Stimulated activated CD4-positive, alpha-beta T cell treated with anti-CD3 and anti-CD28 coated beads, Interleukin-4, amount 100 ng/mL, for 48 hours (primary cell): Measurements from ENCODE around the gene ATCAY.
"Not testable (repeated sequence)": the region's sequence is repeated elsewhere in the genome, so short reads cannot be mapped to it uniquely, and the experiment has no call there.

Experiments used
- DNase-seq, 2 donors: peaks; one replicate each; pipeline ENCODE4 v3.0.0-alpha.2; 2020; ENCODE audit warnings: low read depth in 2 of 2

ATCAY gene

DNA sequence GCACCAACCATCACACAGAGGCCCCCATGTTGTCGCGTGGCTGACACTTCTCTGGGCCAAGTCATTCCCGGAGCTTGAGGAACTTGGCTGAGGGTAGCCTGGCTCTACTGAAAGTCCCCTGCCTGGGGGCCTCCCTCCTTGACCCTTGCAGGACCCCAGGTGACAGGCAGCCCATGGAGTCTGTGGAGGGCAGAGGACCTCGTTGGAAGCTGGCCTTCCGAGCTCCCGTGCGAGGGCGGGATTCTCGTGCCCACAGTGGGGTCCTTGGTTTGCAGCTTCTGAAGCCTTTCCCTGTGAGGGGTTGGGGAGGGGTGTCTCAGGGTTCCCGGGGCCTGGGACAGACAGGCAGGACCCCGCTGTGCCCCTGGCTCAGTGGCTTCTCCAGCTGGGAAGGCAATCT lies 68.8 kb downstream of the ATCAY start:
- DNase-seq, result no peak

- DNase-seq, result no peak
Measured at GRCh38 chr19:3949997-3950859, 69.7 kb downstream of the ATCAY start.

GRCh38 chr19:3950871-3951861 lies 70.7 kb downstream of the ATCAY start:
- DNase-seq, result no peak

- DNase-seq, result not testable (repeated sequence)
Measured at GRCh38 chr19:3952755-3953276, 72.3 kb downstream of the ATCAY start.

GRCh38 chr19:3954107-3954506 lies 73.6 kb downstream of the ATCAY start:
- DNase-seq, result no peak

DNA sequence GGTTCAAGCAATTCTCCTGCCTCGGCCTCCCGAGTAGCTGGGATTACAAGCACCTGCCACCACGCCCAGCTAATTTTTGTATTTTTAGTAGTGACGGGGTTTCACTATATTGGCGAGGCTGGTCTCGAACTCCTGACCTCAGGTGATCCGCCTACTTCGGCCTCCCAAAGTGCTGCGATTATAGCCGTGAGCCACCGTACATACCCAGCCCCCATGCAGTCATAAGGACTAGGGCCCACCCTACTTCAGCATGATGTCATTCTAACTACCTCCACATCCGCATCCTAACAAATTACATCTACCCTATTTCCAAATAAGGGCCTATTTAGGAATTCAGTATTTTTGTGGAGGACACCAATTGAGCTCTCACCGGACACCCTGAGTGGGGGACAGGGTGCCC lies 74.8 kb downstream of the ATCAY start:
- DNase-seq, result not testable (repeated sequence)

DNA sequence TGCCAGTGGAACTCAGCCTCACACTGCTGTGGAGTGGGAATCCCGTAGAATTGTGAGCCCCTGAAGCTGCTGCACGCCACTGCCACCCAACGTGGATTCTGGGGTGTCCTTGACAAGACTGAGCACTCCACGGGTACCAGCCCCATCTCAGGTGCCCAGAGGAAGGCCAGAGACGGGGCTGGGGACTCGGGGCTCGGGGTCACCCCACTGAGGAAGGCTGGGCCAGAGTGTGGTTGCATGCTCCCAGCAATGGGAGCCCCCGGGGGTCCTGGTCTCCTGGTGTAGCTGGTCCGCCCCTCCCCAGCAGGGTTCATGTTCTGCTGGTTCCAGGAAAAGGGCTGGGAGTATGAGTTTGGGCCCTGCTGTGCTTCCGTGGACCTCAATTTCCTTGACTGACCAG lies 75.2 kb downstream of the ATCAY start:
- no peak for DNase-seq

GRCh38 chr19:3958836-3959765 lies 78.6 kb downstream of the ATCAY start:
- DNase-seq, result no peak

DNA sequence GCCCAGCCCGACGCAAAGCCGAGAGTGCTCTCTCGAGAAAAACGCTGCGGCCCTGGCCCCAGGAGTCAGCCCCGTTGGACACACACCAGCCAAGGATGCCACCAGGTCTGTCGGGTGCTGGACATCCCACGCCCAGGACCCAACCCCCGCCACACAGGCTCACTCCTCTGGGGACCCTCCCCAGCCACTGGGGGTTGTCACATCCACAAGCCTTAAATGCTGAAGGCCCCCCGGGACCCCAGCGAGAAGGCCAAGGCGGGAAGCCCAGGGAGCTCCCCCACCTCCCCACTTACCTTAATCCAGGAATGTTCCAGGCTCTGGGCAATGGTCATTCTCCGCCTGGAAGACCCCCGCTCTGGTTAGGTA lies 79.3 kb downstream of the ATCAY start:
- DNase-seq, result no peak

- no peak for DNase-seq
Measured at GRCh38 chr19:3961007-3961406, 80.5 kb downstream of the ATCAY start.

- DNase-seq, result no peak
Measured at GRCh38 chr19:3963458-3964255, 83.2 kb downstream of the ATCAY start.

- no peak for DNase-seq
Measured at GRCh38 chr19:3964256-3965194, 84.0 kb downstream of the ATCAY start.

- DNase-seq, result no peak
Measured at GRCh38 chr19:3966051-3967017, 85.8 kb downstream of the ATCAY start.

GRCh38 chr19:3967983-3968382 lies 87.5 kb downstream of the ATCAY start:
- DNase-seq, result not testable (repeated sequence)

DNA sequence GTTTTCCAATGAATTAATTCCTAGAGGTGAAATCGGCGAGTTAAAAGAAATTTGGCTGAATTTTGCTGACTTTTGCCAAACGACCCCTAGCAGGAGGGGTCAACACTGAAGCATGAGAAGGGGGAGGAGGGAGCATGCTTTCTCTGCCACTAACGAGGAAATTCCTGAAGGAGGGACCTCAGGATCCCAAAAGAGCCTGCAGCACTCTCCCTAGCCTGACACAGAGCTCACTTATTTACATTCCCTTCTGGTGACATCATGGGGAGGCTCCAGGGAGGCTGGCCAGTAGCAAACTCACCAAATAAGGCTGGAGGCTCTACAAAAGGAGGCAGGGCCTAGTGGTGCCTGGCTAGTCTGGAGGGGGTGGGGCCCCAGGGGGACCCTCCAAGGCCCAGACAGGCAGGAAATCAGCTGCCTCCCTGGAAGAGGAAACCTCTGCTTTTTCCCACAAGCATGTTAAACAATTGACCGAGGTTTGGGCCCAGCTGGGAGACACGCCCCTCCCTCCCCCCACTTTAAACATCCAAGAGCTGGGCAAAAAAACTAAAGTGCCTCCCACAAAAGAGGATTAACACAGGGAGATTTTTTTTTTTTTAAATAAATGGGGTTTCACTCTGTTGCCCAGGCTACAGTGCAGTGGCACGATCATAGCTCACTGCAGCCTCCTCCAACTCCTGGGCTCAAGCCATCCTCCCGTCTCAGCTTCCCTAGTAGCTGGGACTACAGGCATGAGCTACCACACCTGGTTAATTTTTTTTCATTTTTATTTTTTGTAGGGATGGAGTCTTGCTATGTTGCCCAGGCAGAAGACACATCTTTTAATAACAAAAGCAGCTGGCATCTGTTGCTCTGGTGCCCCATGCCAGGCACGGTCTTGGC lies 88.3 kb downstream of the ATCAY start:
- DNase-seq, result no peak

DNA sequence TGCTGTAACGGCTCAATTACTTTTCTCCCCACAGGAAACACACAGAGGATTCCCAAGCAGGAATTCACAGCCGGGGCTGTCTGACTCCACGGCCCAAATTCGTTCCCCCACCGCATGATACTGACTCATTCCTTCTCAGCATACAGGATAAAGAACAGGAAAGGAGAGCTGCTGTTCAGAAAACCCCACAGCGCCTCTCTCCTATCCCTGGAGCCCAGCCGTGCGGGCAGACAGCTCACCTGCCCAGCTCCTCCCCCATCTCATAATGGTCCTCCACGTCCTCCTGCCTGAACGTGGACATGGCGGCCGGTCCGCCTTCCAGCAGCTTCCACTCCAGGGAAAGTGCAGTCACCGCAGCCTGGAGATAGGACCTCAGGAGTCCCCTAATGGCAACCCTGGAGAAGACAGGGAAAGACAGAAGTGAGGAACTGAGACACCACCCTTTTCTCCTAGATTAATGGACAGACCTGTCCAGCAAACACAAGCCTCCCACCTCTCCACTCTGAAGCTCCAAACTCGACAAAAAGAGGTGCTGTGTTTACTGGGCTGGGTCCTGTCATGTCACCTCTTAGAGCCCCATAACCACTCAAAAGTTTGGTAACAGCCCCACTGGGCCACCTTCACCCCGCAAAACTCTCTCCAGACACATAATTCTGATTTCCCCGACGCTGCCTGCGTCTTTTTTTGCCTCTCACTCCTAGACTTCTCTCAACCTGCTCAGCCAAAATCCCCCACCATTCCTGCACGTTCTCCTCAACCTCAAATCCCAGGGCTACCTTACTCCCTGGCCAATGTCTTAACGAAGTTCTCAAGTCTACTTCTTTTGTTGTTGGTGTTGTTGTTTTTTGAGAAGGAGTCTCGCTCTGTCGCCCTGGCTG lies 89.2 kb downstream of the ATCAY start:
- DNase-seq, result no peak
